Astrocyte (in vitro differentiated cells and primary cell): ENCODE measurements around the gene C9. TPM values are rescaled to one million over a fixed set of nuclear protein-coding genes. Genes with fewer than 3 reads are reported as not detected.

Experiments
- DNase-seq: peaks from one replicate; pipeline ENCODE4 v3.0.0-alpha.2; 2010; ENCODE audit warnings: low read depth
- FAIRE-seq: peaks from 2 replicates; lab custom pipeline; 2011; peaks lifted over from hg19 to GRCh38; lab: Jason Lieb, UNC
- H2AFZ ChIP-seq: 2 replicates; pipeline ENCODE4 v1.6.0; 2012; ENCODE audit warnings: low read depth, low read length, inconsistent platforms
- H3K27ac ChIP-seq: 2 replicates; pipeline ENCODE4 v1.5.1; 2011; ENCODE audit warnings: low read depth, low read length, inconsistent platforms
- H3K27me3 ChIP-seq: 2 replicates; pipeline ENCODE4 v1.6.0; 2011; ENCODE audit warnings: low read length, inconsistent platforms; ENCODE audit not compliant: insufficient read depth
- H3K36me3 ChIP-seq: 2 replicates; pipeline ENCODE4 v1.5.1; 2011; ENCODE audit warnings: low read length, inconsistent platforms; ENCODE audit not compliant: insufficient read depth
- H3K4me1 ChIP-seq: 2 replicates; pipeline ENCODE4 v1.5.1; 2011; ENCODE audit warnings: low read length, inconsistent platforms; ENCODE audit not compliant: insufficient read depth
- H3K4me2 ChIP-seq: 2 replicates; pipeline ENCODE4 v1.6.0; 2012; ENCODE audit warnings: low read length, inconsistent platforms
- H3K4me3 ChIP-seq: 2 replicates; pipeline ENCODE4 v1.5.1; 2011; ENCODE audit warnings: low read depth, mild to moderate bottlenecking, low read length, inconsistent platforms; ENCODE audit not compliant: insufficient read depth
- H3K79me2 ChIP-seq: 2 replicates; pipeline ENCODE4 v1.6.0; 2012; ENCODE audit warnings: mild to moderate bottlenecking, low read length, inconsistent platforms; ENCODE audit not compliant: insufficient read depth
- H3K9ac ChIP-seq: 2 replicates; pipeline ENCODE4 v1.6.0; 2012; ENCODE audit warnings: mild to moderate bottlenecking, low read length, inconsistent platforms
- H3K9me3 ChIP-seq: 2 replicates; pipeline ENCODE4 v1.5.1; 2012; ENCODE audit warnings: low read depth, mild to moderate bottlenecking, low read length, inconsistent platforms; ENCODE audit not compliant: insufficient read depth
- H4K20me1 ChIP-seq: 2 replicates; pipeline ENCODE4 v1.6.0; 2012; ENCODE audit warnings: low read length, inconsistent platforms; ENCODE audit not compliant: insufficient read depth
- H3K27ac Mint-ChIP-seq: one replicate; pipeline ENCODE4 v1.8.0; 2021; ENCODE audit warnings: mild to moderate bottlenecking, mixed read lengths; ENCODE audit not compliant: unreplicated experiment
- H3K27me3 Mint-ChIP-seq: one replicate; pipeline ENCODE4 v1.8.0; 2021; ENCODE audit warnings: low read depth, mixed read lengths; ENCODE audit not compliant: unreplicated experiment
- H3K36me3 Mint-ChIP-seq: one replicate; pipeline ENCODE4 v1.8.0; 2021; ENCODE audit warnings: low read depth, mixed read lengths; ENCODE audit not compliant: unreplicated experiment
- H3K4me1 Mint-ChIP-seq: one replicate; pipeline ENCODE4 v1.8.0; 2021; ENCODE audit warnings: low read depth, mixed read lengths; ENCODE audit not compliant: unreplicated experiment
- H3K4me3 Mint-ChIP-seq: one replicate; pipeline ENCODE4 v1.8.0; 2021; ENCODE audit warnings: mild to moderate bottlenecking, moderate library complexity, mixed read lengths; ENCODE audit not compliant: unreplicated experiment
- H3K9me3 Mint-ChIP-seq: one replicate; pipeline ENCODE4 v1.8.0; 2021; ENCODE audit warnings: mild to moderate bottlenecking, mixed read lengths; ENCODE audit not compliant: unreplicated experiment
- EZH2 ChIP-seq: IDR thresholded peaks from 2 replicates; pipeline ENCODE4 v1.6.1; 2012; ENCODE audit warnings: mild to moderate bottlenecking, low read length, inconsistent platforms; ENCODE audit not compliant: insufficient read depth
- total RNA-seq: library from RNA; stranded (reverse); gene quantifications from 2 replicates; pipeline ENCODE4 v1.2.1, GENCODE V29; 2021
- TF ChIP-seq, protein P1 (sequence below): IDR thresholded peaks from 2 replicates; pipeline ENCODE4 v1.5.1; 2011; ENCODE audit warnings: low read depth, mild to moderate bottlenecking, inconsistent platforms, low read length, moderate library complexity; ENCODE audit not compliant: insufficient read depth

Gene C9
- total RNA-seq, 1 donor from 2014 or later: 0.07 TPM

DNA sequence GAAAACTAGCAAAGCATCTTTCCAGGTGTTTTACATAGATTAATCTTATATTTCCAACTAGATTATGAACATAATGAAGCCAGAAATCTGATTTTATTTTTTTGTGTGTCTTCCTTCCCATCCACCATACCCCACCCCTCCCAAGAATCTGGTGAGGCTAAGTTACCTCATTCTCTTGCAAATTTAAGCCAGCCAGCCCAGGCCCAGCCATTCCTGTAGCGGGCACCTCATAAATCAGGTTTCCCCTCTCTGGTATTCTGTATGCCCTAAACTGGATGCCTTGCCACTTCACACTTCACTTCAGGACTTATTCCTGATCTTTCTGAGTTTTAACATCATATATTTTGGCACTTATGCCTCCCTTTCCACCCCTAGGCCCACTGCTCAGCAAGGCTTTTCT is 21.8 kb downstream of the C9 start:
- DNase-seq: no peak
- H3K79me2 ChIP-seq: no peaks in the 10 kb centered on the region
- H2AFZ ChIP-seq: no peak overlapping the region
- H3K9ac ChIP-seq: no peak overlapping the region
- H3K36me3 Mint-ChIP-seq: no peaks in the 10 kb centered on the region
- no peaks in the 10 kb centered on the region for H3K27me3 ChIP-seq
- H3K4me3 Mint-ChIP-seq: no peak overlapping the region
- no peak overlapping the region for H3K4me2 ChIP-seq
- no peaks in the 10 kb centered on the region for H4K20me1 ChIP-seq
- no peaks in the 10 kb centered on the region for H3K36me3 ChIP-seq
- no peaks in the 10 kb centered on the region for H3K4me1 Mint-ChIP-seq
- H3K27ac ChIP-seq: no peak overlapping the region
- H3K27me3 Mint-ChIP-seq: no peaks in the 10 kb centered on the region
- peaks cover 2% of the 10 kb centered on the region for H3K9me3 Mint-ChIP-seq
- no peaks in the 10 kb centered on the region for H3K4me1 ChIP-seq
- no peak overlapping the region for H3K27ac Mint-ChIP-seq
- no peak for FAIRE-seq
- no peak for TF ChIP-seq EZH2
- TF ChIP-seq, protein P1, sequence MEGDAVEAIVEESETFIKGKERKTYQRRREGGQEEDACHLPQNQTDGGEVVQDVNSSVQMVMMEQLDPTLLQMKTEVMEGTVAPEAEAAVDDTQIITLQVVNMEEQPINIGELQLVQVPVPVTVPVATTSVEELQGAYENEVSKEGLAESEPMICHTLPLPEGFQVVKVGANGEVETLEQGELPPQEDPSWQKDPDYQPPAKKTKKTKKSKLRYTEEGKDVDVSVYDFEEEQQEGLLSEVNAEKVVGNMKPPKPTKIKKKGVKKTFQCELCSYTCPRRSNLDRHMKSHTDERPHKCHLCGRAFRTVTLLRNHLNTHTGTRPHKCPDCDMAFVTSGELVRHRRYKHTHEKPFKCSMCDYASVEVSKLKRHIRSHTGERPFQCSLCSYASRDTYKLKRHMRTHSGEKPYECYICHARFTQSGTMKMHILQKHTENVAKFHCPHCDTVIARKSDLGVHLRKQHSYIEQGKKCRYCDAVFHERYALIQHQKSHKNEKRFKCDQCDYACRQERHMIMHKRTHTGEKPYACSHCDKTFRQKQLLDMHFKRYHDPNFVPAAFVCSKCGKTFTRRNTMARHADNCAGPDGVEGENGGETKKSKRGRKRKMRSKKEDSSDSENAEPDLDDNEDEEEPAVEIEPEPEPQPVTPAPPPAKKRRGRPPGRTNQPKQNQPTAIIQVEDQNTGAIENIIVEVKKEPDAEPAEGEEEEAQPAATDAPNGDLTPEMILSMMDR: no peak
- no peak overlapping the region for H3K4me3 ChIP-seq
- H3K9me3 ChIP-seq: no peaks in the 10 kb centered on the region

DNA sequence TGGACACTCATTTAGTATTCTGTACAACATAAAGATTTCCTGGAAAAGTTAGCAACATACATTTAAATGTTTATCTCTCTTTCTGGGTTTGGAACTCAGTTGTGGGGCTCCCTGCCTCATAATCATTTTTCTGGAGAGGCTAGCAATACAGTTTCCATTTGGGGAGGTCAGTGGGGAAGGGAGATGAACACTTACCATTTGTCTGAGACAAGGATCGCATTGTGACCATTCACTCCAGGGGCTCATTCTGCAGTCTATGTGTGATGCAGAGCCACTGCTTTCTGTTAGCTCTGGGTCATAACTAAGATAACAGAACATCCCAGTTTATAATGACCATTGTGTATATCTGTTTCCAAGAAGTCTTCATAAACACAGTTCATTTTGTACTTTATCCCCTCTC is 22.4 kb downstream of the C9 start:
- TF ChIP-seq, protein P1: no peak
- no peak for TF ChIP-seq EZH2
- Histone ChIP-seq H3K4me1 (no peaks in the 10 kb centered on the region), H3K36me3 (no peaks in the 10 kb centered on the region), H3K27me3 (no peaks in the 10 kb centered on the region), H3K27ac (no peak overlapping the region), H2AFZ (no peak overlapping the region), H3K4me2 (no peak overlapping the region), H3K9ac (no peak overlapping the region), H3K79me2 (no peaks in the 10 kb centered on the region), H3K4me3 (no peak overlapping the region), H3K9me3 (no peaks in the 10 kb centered on the region), H4K20me1 (no peaks in the 10 kb centered on the region)
- Mint-ChIP-seq H3K27ac (no peak overlapping the region), H3K36me3 (no peaks in the 10 kb centered on the region), H3K4me1 (no peaks in the 10 kb centered on the region), H3K4me3 (no peak overlapping the region), H3K27me3 (no peaks in the 10 kb centered on the region), H3K9me3 (peaks cover 2% of the 10 kb centered on the region)
- no peak for FAIRE-seq
- no peak for DNase-seq

DNA sequence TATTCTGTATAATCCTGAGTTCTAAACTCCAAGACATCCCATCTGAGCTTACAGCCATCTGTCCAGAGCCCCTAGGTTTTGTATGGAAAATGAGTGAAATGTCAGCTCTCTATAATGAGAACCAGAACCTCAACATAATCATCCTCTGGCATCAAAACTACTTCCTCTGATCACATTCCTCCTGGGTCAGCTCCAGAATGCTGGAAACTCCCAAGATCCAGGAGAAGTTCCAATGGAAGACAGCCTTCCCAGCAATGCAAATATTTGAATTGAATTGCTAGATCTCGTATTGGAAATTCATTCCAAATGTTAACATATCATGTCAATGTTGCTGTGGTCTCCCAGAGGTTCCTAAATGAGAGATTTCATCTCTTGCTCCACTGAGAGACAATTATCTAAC is 23.8 kb downstream of the C9 start:
- no peaks in the 10 kb centered on the region for H3K4me1 ChIP-seq
- Mint-ChIP-seq H3K9me3 (peaks cover 2% of the 10 kb centered on the region), H3K27me3 (no peaks in the 10 kb centered on the region), H3K27ac (no peak overlapping the region), H3K4me3 (no peak overlapping the region), H3K36me3 (no peaks in the 10 kb centered on the region), H3K4me1 (no peaks in the 10 kb centered on the region)
- no peaks in the 10 kb centered on the region for H3K9me3 ChIP-seq
- no peaks in the 10 kb centered on the region for H3K36me3 ChIP-seq
- no peak for FAIRE-seq
- DNase-seq: no peak
- H3K79me2 ChIP-seq: no peaks in the 10 kb centered on the region
- no peaks in the 10 kb centered on the region for H3K27me3 ChIP-seq
- no peak overlapping the region for H2AFZ ChIP-seq
- no peak overlapping the region for H3K4me3 ChIP-seq
- H4K20me1 ChIP-seq: no peaks in the 10 kb centered on the region
- H3K27ac ChIP-seq: no peak overlapping the region
- no peak overlapping the region for H3K9ac ChIP-seq
- H3K4me2 ChIP-seq: no peak overlapping the region
- TF ChIP-seq EZH2: no peak
- TF ChIP-seq, protein P1: no peak
